ENCODE results near the gene PECR. TPM values are rescaled to one million over a fixed set of nuclear protein-coding genes. Genes with fewer than 3 reads are reported as not detected.

PECR gene
- total RNA-seq, 1 experiment from 2014 or later, result 26.0 TPM

DNA sequence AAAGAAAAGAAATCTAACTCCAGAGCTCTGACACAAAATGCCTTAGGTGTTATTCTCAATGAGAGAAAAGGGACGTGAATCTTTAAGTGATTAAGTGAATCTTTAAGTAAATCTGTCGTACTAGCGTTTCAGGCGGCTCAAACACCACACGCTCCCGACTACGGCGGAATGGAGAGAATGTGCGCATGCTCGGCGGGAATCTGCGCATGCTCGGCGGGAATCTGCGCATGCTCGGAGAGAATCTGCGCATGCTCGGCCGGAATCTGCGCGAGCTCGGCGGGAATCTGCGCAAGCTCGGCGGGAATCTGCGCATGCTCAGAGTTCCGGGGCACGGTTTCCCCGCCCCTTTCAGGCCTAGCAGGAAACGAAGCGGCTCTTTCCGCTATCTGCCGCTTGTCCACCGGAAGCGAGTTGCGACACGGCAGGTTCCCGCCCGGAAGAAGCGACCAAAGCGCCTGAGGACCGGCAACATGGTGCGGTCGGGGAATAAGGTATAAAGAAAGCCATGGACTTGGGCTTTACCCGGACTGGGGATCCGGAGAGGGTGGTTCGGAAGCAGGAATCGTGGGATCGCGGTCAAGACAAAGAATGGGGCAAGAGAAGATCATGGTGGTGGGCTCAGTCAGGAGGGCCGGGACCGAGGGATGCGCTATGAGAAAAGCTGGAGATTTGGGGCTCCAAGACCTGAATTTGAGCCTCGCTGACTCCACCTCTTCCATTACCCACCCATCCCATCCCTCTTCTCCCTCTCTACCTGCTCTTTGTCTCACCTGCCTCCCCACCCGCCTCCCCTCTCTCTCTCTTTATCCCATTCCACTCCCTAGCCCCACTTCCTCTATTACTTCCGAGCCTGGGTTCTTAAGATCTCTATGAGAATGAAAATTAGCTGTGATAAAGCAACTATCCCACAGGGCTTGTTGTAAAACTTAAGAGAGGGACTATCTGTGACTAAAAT, 27.6 kb upstream of the PECR start, which contains the start of gene XRCC5:
TSS of gene XRCC5 (plus strand) at position 382 of the 955 bp plus-strand sequence. CDS start at position 471, 89 bp downstream.
- Histone ChIP-seq H3K36me3 (ENCODE audit: low read depth, low read length) (peaks cover 40% of the 10 kb centered on the region), H3K27ac (ENCODE audit: low read length) (peak within 1 kb of the TSS; percentile 37), H3K9me3 (ENCODE audit: low read length) (no peaks in the 10 kb centered on the region), H3K27me3 (ENCODE audit: low read length) (no peaks in the 10 kb centered on the region), H3F3A (ENCODE audit: low read length, unreplicated experiment) (no peaks in the 10 kb centered on the region), H2AFZ (ENCODE audit: low read length) (peak within 1 kb of the TSS; percentile 77), H4K20me1 (ENCODE audit: low read length) (0 out of 2 replicates have a peak, but pooled peaks cover 18% of the 10 kb centered on the region), H3K4me3 (ENCODE audit: low read length) (peak within 1 kb of the TSS; percentile 97), H3K4me1 (ENCODE audit: insufficient read depth, low read length) (peaks cover 29% of the 10 kb centered on the region), H3K9me2 (replicated peaks; ENCODE audit: low read length) (no peaks in the 10 kb centered on the region), H3K79me2 (ENCODE audit: low read length) (peaks cover 42% of the 10 kb centered on the region), H3K4me2 (ENCODE audit: low read length) (peak within 1 kb of the TSS; percentile 97), H3K9ac (ENCODE audit: low read length) (peak within 1 kb of the TSS; percentile 98)
- TF ChIP-seq EZH2phosphoT487 (IDR thresholded peaks at IDR 0.05; ENCODE audit: borderline replicate concordance, low read length), result no peak
- TF ChIP-seq EZH2 (IDR thresholded peaks at IDR 0.05; ENCODE audit: low read length, unreplicated experiment), result no peak
- DNase-seq (peak; percentile 98), ATAC-seq (peak; percentile 88)
- BruUV-seq (replicated peaks), result no TSS peak
- CTCF ChIA-PET, result interaction anchor here (0.6 kb wide), 1 partner anchor 303 kb away, joined by 3 read pairs; no protein-coding TSS in a partner anchor
- POLR2A ChIA-PET (ENCODE audit: unreplicated experiment), result interaction anchor here (0.6 kb wide), 5 partner anchors 28 to 1021 kb away, joined by 3 to 7 read pairs (median 5); partner anchors contain the start of gene PECR
- intact Hi-C loops (cut with micrococcal nuclease), result no loop called here

DNA sequence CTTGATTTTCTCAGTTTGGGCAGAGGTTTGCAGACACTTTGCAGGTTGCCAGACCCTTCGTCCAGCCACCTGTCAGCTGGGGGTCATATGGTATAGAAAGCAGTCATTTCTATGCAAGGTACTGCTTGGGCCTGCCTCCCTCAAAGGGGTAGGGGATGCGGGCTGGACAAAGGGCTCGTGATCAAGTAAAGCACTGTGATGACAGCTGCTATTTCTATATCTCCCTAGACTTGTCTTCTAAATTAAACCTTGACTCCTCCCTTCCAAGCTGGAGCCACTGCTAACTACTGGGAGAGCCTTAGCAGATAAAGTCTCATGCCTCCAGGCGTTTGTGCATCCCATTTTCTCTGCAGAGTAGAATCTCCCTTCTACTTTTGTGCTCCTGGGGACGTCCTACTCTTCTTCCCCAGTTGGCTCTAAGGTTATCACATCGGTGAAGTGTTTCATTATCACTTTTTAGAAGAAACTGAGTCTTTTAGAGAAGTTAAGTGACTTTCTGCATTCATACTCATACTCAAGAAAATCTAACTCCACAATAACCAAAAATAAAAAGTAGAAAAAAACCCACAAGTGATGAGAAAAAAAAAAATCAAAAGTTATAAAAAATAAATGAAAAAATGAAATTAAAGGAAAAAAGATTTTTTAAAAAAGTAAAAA, 26.8 kb upstream of the PECR start:
- TF ChIP-seq EZH2 (IDR thresholded peaks at IDR 0.05; ENCODE audit: low read length, unreplicated experiment) (no peak), CTCF (conservative IDR thresholded peaks at IDR 0.05; ENCODE audit: low read depth, low read length) (no peak), EZH2phosphoT487 (IDR thresholded peaks at IDR 0.05; ENCODE audit: borderline replicate concordance, low read length) (no peak)
- POLR2A ChIA-PET (ENCODE audit: unreplicated experiment), result interaction anchor here (0.6 kb wide), 1 partner anchor 209 kb away, joined by 3 read pairs; no protein-coding TSS in a partner anchor
- Histone ChIP-seq H3K27ac (ENCODE audit: low read length) (peak overlapping the region; percentile 4; the same call in 1 of the 2 replicates), H3F3A (ENCODE audit: low read length, unreplicated experiment) (no peaks in the 10 kb centered on the region), H3K36me3 (ENCODE audit: low read depth, low read length) (peaks cover 32% of the 10 kb centered on the region), H3K79me2 (ENCODE audit: low read length) (peaks cover 42% of the 10 kb centered on the region), H2AFZ (ENCODE audit: low read length) (peak overlapping the region; percentile 49; the same call in 1 of the 2 replicates), H3K9me3 (ENCODE audit: low read length) (no peaks in the 10 kb centered on the region), H3K27me3 (ENCODE audit: low read length) (no peaks in the 10 kb centered on the region), H3K4me2 (ENCODE audit: low read length) (peak overlapping the region; percentile 77), H3K9ac (ENCODE audit: low read length) (peak overlapping the region; percentile 98), H3K4me1 (ENCODE audit: insufficient read depth, low read length) (peaks cover 29% of the 10 kb centered on the region), H3K9me2 (replicated peaks; ENCODE audit: low read length) (no peaks in the 10 kb centered on the region), H3K4me3 (ENCODE audit: low read length) (peak overlapping the region; percentile 33), H4K20me1 (ENCODE audit: low read length) (0 out of 2 replicates have a peak, but pooled peaks cover 18% of the 10 kb centered on the region)
- intact Hi-C loops (cut with micrococcal nuclease), result no loop called here
- TSS peak; percentile 99 for BruUV-seq (replicated peaks)
- CTCF ChIA-PET, result no interaction called here
- ATAC-seq (no peak), DNase-seq (no peak)

DNA sequence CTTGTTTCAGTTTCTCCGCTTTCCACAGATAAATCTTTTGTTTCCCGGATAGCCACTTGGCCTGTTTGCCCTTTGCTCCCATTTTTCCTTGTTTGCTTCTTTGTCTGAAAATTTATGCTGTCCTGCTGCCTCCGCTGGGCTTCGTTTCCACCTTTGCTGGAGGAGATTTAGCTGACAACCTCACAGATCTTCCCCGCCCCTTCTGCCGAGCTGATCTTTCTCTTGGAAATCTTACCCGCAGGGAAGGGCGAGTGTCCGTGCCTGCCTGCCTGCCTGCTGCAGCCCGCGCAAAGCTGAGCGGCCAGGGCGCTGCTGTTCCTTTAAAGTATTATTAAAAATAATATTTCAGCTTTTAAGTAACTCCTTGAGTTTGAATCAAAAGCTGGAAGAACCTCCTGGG, 26.2 kb upstream of the PECR start:
- DNase-seq (no peak), ATAC-seq (no peak)
- Histone ChIP-seq H3K36me3 (ENCODE audit: low read depth, low read length) (peaks cover 25% of the 10 kb centered on the region), H3K4me2 (ENCODE audit: low read length) (no peak overlapping the region), H3K27me3 (ENCODE audit: low read length) (no peaks in the 10 kb centered on the region), H3K27ac (ENCODE audit: low read length) (no peak overlapping the region), H3K9me3 (ENCODE audit: low read length) (no peaks in the 10 kb centered on the region), H3F3A (ENCODE audit: low read length, unreplicated experiment) (no peaks in the 10 kb centered on the region), H3K79me2 (ENCODE audit: low read length) (peaks cover 36% of the 10 kb centered on the region), H3K9ac (ENCODE audit: low read length) (no peak overlapping the region), H3K9me2 (replicated peaks; ENCODE audit: low read length) (no peaks in the 10 kb centered on the region), H2AFZ (ENCODE audit: low read length) (no peak overlapping the region), H3K4me1 (ENCODE audit: insufficient read depth, low read length) (peaks cover 29% of the 10 kb centered on the region), H4K20me1 (ENCODE audit: low read length) (0 out of 2 replicates have a peak, but pooled peaks cover 18% of the 10 kb centered on the region), H3K4me3 (ENCODE audit: low read length) (no peak overlapping the region)
- TF ChIP-seq CTCF (conservative IDR thresholded peaks at IDR 0.05; ENCODE audit: low read depth, low read length) (no peak), EZH2 (IDR thresholded peaks at IDR 0.05; ENCODE audit: low read length, unreplicated experiment) (no peak), EZH2phosphoT487 (IDR thresholded peaks at IDR 0.05; ENCODE audit: borderline replicate concordance, low read length) (no peak)
- intact Hi-C loops (cut with micrococcal nuclease), result no loop called here
- no TSS peak for BruUV-seq (replicated peaks)
- POLR2A ChIA-PET (ENCODE audit: unreplicated experiment), result no interaction called here
- CTCF ChIA-PET, result no interaction called here
